ENCODE data around the gene TMEM132C. TPM values are rescaled to one million over a fixed set of nuclear protein-coding genes. Genes with fewer than 3 reads are reported as not detected.
"Not testable (repeated sequence)": the region's sequence is repeated elsewhere in the genome, so short reads cannot be mapped to it uniquely, and the experiment has no call there.

Gene TMEM132C
- total RNA-seq, 2 donors from 2014 or later = 0.26 to 0.33 TPM

DNA sequence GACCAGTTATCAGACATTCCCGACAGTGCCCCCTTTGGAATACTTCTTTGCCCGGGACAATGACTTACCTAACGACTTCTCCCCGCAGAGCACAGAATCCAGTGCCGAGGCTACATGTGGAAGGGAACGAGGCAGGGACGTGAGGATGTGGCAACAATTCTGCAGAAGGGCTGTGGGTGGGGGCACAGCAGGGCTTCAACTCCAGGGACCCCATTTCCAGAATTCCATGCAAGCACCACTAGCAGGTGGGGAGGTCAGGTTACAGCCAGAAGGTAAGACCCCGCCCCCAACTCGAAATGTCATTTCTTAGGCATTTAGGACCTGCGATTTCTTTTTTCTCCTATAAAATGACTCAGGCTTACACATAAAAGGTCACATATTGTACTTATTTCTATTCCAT, 207.9 kb downstream of the TMEM132C start:
- Mint-ChIP-seq H3K4me1 (peaks cover 2% of the 10 kb centered on the region), H3K27ac (no peak overlapping the region), H3K4me3 (no peak overlapping the region), H3K9me3 (peaks cover 5% of the 10 kb centered on the region), H3K27me3 (ENCODE audit: insufficient read depth) (no peaks in the 10 kb centered on the region), H3K36me3 (ENCODE audit: low read depth) (no peaks in the 10 kb centered on the region)
- 72 to 77% methylated on average over 3 to 10 of the region's 10 CpGs for WGBS, 2 experiments (ENCODE audit: insufficient coverage in 1 of 2, insufficient read length in 1 of 2)
- H3K9me3 ChIP-seq (ENCODE audit: control insufficient read depth, low read length) = no peaks in the 10 kb centered on the region
- no peak overlapping the region for H3K27ac ChIP-seq (ENCODE audit: low read depth, low read length)
- H3K27me3 ChIP-seq (ENCODE audit: control insufficient read depth, insufficient read depth, low read length, poor library complexity, severe bottlenecking) = no peaks in the 10 kb centered on the region
- H3K36me3 ChIP-seq (ENCODE audit: control insufficient read depth, insufficient read depth, low read length) = no peaks in the 10 kb centered on the region
- H3K9ac ChIP-seq (ENCODE audit: extremely low read depth, low read length, poor library complexity, severe bottlenecking) = no peak overlapping the region
- no peaks in the 10 kb centered on the region for H3K4me1 ChIP-seq (ENCODE audit: control insufficient read depth, insufficient read depth, low read length)
- TF ChIP-seq, protein P1, sequence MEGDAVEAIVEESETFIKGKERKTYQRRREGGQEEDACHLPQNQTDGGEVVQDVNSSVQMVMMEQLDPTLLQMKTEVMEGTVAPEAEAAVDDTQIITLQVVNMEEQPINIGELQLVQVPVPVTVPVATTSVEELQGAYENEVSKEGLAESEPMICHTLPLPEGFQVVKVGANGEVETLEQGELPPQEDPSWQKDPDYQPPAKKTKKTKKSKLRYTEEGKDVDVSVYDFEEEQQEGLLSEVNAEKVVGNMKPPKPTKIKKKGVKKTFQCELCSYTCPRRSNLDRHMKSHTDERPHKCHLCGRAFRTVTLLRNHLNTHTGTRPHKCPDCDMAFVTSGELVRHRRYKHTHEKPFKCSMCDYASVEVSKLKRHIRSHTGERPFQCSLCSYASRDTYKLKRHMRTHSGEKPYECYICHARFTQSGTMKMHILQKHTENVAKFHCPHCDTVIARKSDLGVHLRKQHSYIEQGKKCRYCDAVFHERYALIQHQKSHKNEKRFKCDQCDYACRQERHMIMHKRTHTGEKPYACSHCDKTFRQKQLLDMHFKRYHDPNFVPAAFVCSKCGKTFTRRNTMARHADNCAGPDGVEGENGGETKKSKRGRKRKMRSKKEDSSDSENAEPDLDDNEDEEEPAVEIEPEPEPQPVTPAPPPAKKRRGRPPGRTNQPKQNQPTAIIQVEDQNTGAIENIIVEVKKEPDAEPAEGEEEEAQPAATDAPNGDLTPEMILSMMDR (conservative IDR thresholded peaks at IDR 0.05) = no peak
- DNase-seq = peak; percentile 73
- H3K4me3 ChIP-seq (ENCODE audit: low read length) = no peak overlapping the region

DNA sequence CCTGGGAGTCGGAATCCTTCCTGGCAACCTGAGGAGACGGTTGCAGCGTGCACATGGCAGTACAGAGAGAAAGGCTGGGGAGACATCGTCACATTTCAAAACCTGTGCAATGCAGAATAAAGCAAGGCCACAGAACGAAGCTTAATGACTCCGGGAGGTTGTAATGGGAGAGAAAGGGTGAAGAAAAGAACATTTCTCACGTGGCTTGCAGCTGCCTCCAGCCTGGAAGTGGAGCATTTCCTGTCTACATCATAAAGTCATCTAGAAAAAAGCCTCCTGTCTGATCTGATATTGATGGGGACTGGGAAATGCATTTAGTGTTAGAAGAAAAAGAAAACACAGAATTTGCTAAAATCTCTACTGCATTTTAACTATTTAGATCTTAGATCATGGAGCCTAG, 209.3 kb downstream of the TMEM132C start:
- Histone ChIP-seq H3K9ac (ENCODE audit: extremely low read depth, low read length, poor library complexity, severe bottlenecking) (no peak overlapping the region), H3K4me1 (ENCODE audit: control insufficient read depth, insufficient read depth, low read length) (no peaks in the 10 kb centered on the region), H3K9me3 (ENCODE audit: control insufficient read depth, low read length) (no peaks in the 10 kb centered on the region), H3K27ac (ENCODE audit: low read depth, low read length) (no peak overlapping the region), H3K4me3 (ENCODE audit: low read length) (no peak overlapping the region), H3K27me3 (ENCODE audit: control insufficient read depth, insufficient read depth, low read length, poor library complexity, severe bottlenecking) (no peaks in the 10 kb centered on the region), H3K36me3 (ENCODE audit: control insufficient read depth, insufficient read depth, low read length) (no peaks in the 10 kb centered on the region)
- H3K9me3 Mint-ChIP-seq = peaks cover 5% of the 10 kb centered on the region
- no peak overlapping the region for H3K27ac Mint-ChIP-seq
- DNase-seq = no peak
- peaks cover 2% of the 10 kb centered on the region for H3K4me1 Mint-ChIP-seq
- TF ChIP-seq, protein P1 (conservative IDR thresholded peaks at IDR 0.05) = no peak
- H3K4me3 Mint-ChIP-seq = no peak overlapping the region
- H3K36me3 Mint-ChIP-seq (ENCODE audit: low read depth) = no peaks in the 10 kb centered on the region
- 86 to 91% methylated on average over 4 to 7 of the region's 7 CpGs for WGBS, 2 experiments (ENCODE audit: insufficient coverage in 1 of 2, insufficient read length in 1 of 2)
- H3K27me3 Mint-ChIP-seq (ENCODE audit: insufficient read depth) = no peaks in the 10 kb centered on the region

DNA sequence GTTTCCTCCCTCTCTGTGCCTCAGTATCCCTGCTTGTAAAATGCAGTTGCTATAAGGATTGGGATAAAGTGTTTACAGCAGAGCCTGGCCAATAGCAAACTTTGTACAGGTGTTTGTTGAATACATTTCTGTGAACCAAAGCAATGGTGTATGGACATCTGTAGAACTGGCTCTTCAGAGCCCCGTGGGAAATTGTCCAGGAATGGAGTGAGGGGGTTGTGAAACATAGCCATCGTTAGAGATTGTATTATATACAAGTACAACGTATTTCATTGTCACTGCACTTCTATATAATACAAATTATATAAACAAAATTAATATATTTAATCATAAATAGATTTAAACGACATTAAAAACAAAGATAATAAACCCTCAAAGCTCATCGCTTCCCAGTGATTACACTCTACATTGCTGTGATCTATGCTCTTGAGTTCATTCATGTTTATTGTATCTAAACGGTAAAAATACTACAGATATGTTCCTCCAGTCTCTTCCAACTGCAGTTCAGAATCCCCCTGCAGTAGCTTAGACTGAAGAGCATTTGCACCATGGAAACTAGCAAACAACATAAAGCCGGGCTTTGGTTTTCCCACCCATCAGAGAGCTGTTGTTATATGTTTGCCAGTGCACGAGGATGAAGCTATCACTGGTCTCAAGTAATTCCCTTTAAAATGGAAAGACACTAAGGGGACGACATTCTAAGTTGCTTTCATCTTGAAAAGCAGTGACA, 216.7 kb downstream of the TMEM132C start:
- H3K27me3 Mint-ChIP-seq (ENCODE audit: insufficient read depth) = peaks cover 4% of the 10 kb centered on the region
- H3K4me1 Mint-ChIP-seq = no peaks in the 10 kb centered on the region
- TF ChIP-seq, protein P1 (conservative IDR thresholded peaks at IDR 0.05) = no peak
- H3K9me3 Mint-ChIP-seq = no peaks in the 10 kb centered on the region
- H3K27ac Mint-ChIP-seq = no peak overlapping the region
- Histone ChIP-seq H3K4me1 (ENCODE audit: control insufficient read depth, insufficient read depth, low read length) (no peaks in the 10 kb centered on the region), H3K36me3 (ENCODE audit: control insufficient read depth, insufficient read depth, low read length) (no peaks in the 10 kb centered on the region), H3K27ac (ENCODE audit: low read depth, low read length) (no peak overlapping the region), H3K4me3 (ENCODE audit: low read length) (no peak overlapping the region), H3K9me3 (ENCODE audit: control insufficient read depth, low read length) (no peaks in the 10 kb centered on the region), H3K27me3 (ENCODE audit: control insufficient read depth, insufficient read depth, low read length, poor library complexity, severe bottlenecking) (no peaks in the 10 kb centered on the region), H3K9ac (ENCODE audit: extremely low read depth, low read length, poor library complexity, severe bottlenecking) (no peak overlapping the region)
- DNase-seq = no peak
- no peak overlapping the region for H3K4me3 Mint-ChIP-seq
- WGBS, 2 experiments (ENCODE audit: insufficient coverage in 1 of 2, insufficient read length in 1 of 2) = 88 to 89% methylated on average over 4 to 6 of the region's 9 CpGs
- no peaks in the 10 kb centered on the region for H3K36me3 Mint-ChIP-seq (ENCODE audit: low read depth)

DNA sequence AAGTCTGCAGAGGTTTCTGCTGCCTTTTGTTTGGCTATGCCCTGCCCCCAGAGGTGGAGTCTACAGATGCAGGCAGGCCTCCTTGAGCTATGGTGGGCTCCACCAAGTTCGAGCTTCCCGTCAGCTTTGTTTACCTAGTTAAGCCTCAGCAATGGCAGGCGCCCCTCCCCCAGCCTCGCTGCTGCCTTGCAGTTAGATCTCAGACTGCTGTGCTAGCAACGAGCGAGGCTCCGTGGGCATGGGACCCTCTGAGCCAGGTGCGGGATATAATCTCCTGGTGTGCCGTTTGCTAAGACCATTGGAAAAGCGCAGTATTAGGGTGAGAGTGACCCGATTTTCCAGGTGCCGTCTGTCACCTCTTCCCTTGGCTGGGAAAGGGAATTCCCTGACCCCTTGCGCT, 230.4 kb downstream of the TMEM132C start:
- H3K4me3 ChIP-seq (ENCODE audit: low read length); H3K27me3 ChIP-seq (ENCODE audit: control insufficient read depth, insufficient read depth, low read length, poor library complexity, severe bottlenecking); H3K27me3 Mint-ChIP-seq (ENCODE audit: insufficient read depth); H3K4me1 Mint-ChIP-seq; H3K4me1 ChIP-seq (ENCODE audit: control insufficient read depth, insufficient read depth, low read length); H3K4me3 Mint-ChIP-seq; H3K9me3 ChIP-seq (ENCODE audit: control insufficient read depth, low read length); DNase-seq; H3K27ac Mint-ChIP-seq; H3K27ac ChIP-seq (ENCODE audit: low read depth, low read length); H3K9ac ChIP-seq (ENCODE audit: extremely low read depth, low read length, poor library complexity, severe bottlenecking); H3K36me3 Mint-ChIP-seq (ENCODE audit: low read depth); H3K36me3 ChIP-seq (ENCODE audit: control insufficient read depth, insufficient read depth, low read length): not testable (repeated sequence)
- 92 to 95% methylated on average over 8 to 13 of the region's 13 CpGs for WGBS, 2 experiments (ENCODE audit: insufficient coverage in 1 of 2, insufficient read length in 1 of 2)
- peaks cover 47% of the 10 kb centered on the region for H3K9me3 Mint-ChIP-seq
